Naive thymus-derived CD4-positive, alpha-beta T cell (primary cell): ENCODE data around the gene GPX3. TPM values are rescaled to one million over a fixed set of nuclear protein-coding genes. Genes with fewer than 3 reads are reported as not detected.

Experiments used
- ATAC-seq: fragments of 150-1000 bp; cut with Tn5 transposase; 2 replicates; pipeline ENCODE4 v1.10.0; 2021; ENCODE audit warnings: mild to moderate bottlenecking, moderate library complexity
- CTCF ChIA-PET: fragments of 350-600 bp; sonication (Branson Sonifier 250); formaldehyde crosslinking; loops from one replicate; lab custom pipeline; 2021; ENCODE audit warnings: antibody characterized with exemption; lab: Charles Lee
- POLR2A ChIA-PET: fragments of 350-600 bp; sonication (Branson Sonifier 250); formaldehyde crosslinking; loops from one replicate; lab custom pipeline; 2021; ENCODE audit warnings: antibody characterized with exemption, inconsistent platforms; lab: Charles Lee
- DNase-seq, 9 donors: peaks; one replicate each; pipeline versions ENCODE4 v3.0.0 to v3.0.0-alpha.2; 2020 to 2022; ENCODE audit warnings: mixed read lengths in 1 of 9
- H3K27ac ChIP-seq: one replicate; pipeline ENCODE4 v1.7.0; 2013; ENCODE audit warnings: mild to moderate bottlenecking, low read depth, low read length, moderate library complexity
- H3K27me3 ChIP-seq, 2 donors: one replicate each; pipeline ENCODE4 v1.7.0; 2013; ENCODE audit warnings: low read length in 2 of 2, mild to moderate bottlenecking in 2 of 2, moderate library complexity in 2 of 2; ENCODE audit not compliant: control insufficient read depth in 2 of 2, insufficient read depth in 2 of 2
- H3K36me3 ChIP-seq, 3 experiments: 1 replicate in 2 of 3; 2 replicates in 1 of 3; pipeline ENCODE4 v1.7.0; 2013; ENCODE audit warnings: low read length in 3 of 3, mild to moderate bottlenecking in 3 of 3, moderate library complexity in 1 of 3; ENCODE audit not compliant: insufficient read depth in 3 of 3, control insufficient read depth in 2 of 3
- H3K4me1 ChIP-seq, 2 donors: one replicate each; pipeline ENCODE4 v1.7.0; 2013; ENCODE audit warnings: low read length in 2 of 2, mild to moderate bottlenecking in 2 of 2, moderate library complexity in 1 of 2; ENCODE audit not compliant: control insufficient read depth in 2 of 2, insufficient read depth in 2 of 2
- H3K4me3 ChIP-seq: 2 replicates; pipeline ENCODE4 v1.7.0; 2013; ENCODE audit warnings: mild to moderate bottlenecking, low read length
- H3K9me3 ChIP-seq, 3 experiments: 1 replicate in 2 of 3; 2 replicates in 1 of 3; pipeline ENCODE4 v1.7.0; 2013; ENCODE audit warnings: low read length in 3 of 3; ENCODE audit not compliant: control insufficient read depth in 2 of 3
- H3K27ac Mint-ChIP-seq, 9 donors: one replicate each; pipeline ENCODE4 v1.8.0; 2020 to 2022; ENCODE audit warnings: mixed read lengths in 9 of 9, mild to moderate bottlenecking in 8 of 9, moderate library complexity in 5 of 9, inconsistent platforms in 2 of 9
- H3K27me3 Mint-ChIP-seq, 5 donors: one replicate each; pipeline ENCODE4 v1.8.0; 2021 to 2022; ENCODE audit warnings: mixed read lengths in 5 of 5, mild to moderate bottlenecking in 1 of 5
- H3K36me3 Mint-ChIP-seq, 5 donors: one replicate each; pipeline ENCODE4 v1.8.0; 2020 to 2022; ENCODE audit warnings: mixed read lengths in 5 of 5, mild to moderate bottlenecking in 3 of 5, inconsistent platforms in 1 of 5
- H3K4me1 Mint-ChIP-seq, 7 donors: one replicate each; pipeline ENCODE4 v1.8.0; 2020 to 2022; ENCODE audit warnings: mixed read lengths in 7 of 7, mild to moderate bottlenecking in 3 of 7, inconsistent platforms in 1 of 7
- H3K4me3 Mint-ChIP-seq, 10 donors: one replicate each; pipeline ENCODE4 v1.8.0; 2020 to 2022; ENCODE audit warnings: mild to moderate bottlenecking in 10 of 10, mixed read lengths in 10 of 10, moderate library complexity in 6 of 10, inconsistent platforms in 2 of 10
- H3K9me3 Mint-ChIP-seq, 11 donors: one replicate each; pipeline ENCODE4 v1.8.0; 2020 to 2022; ENCODE audit warnings: mixed read lengths in 11 of 11, mild to moderate bottlenecking in 4 of 11, inconsistent platforms in 1 of 11, moderate library complexity in 1 of 11
- intact Hi-C, 2 donors: fragments of 100-400 bp; cut with micrococcal nuclease; formaldehyde crosslinking; loops; one replicate each; pipeline ENCODE4 v1.15.1; 2023
- polyA plus RNA-seq, 2 donors: library from polyadenylated mRNA; unstranded; fragments of 300-500 nt; fragmentation: Illumina TruSeq; gene quantifications; one replicate each; pipeline ENCODE4 v1.2.3, GENCODE V29; 2021
- total RNA-seq, 6 experiments: library from RNA in 5 of 6; stranded (reverse) in 5 of 6; gene quantifications; 1 replicate in 5 of 6; 2 replicates in 1 of 6; pipeline ENCODE4 v1.2.3 and lab custom pipeline; 2021 to 2026

The GPX3 gene
- total and polyA plus RNA-seq, 7 experiments from 2014 or later, result 0.98 to 1.2 (median 1.1) TPM; not detected in 4

GRCh38 chr5:150993826-150994412, 26.5 kb upstream of the GPX3 start:
- H3K36me3 ChIP-seq, result no peaks in the 10 kb centered on the region
- Mint-ChIP-seq H3K36me3 (peaks cover 4 to 18% (median 9%) of the 10 kb centered on the region in 5 donors), H3K27me3 (peaks cover 0 to 6% (median 0%) of the 10 kb centered on the region in 5 donors), H3K4me1 (no peaks in the 10 kb centered on the region), H3K27ac (no peak overlapping the region), H3K4me3 (no peak overlapping the region), H3K9me3 (peaks cover 2 to 43% (median 11%) of the 10 kb centered on the region in 11 donors)
- CTCF ChIA-PET, result no interaction called here
- no peak overlapping the region for H3K4me3 ChIP-seq
- H3K9me3 ChIP-seq, result no peaks in the 10 kb centered on the region
- DNase-seq (no peak), ATAC-seq (no peak)
- H3K27ac ChIP-seq, result no peak overlapping the region
- H3K4me1 ChIP-seq, result no peaks in the 10 kb centered on the region
- POLR2A ChIA-PET, result no interaction called here
- H3K27me3 ChIP-seq, result no peaks in the 10 kb centered on the region
- intact Hi-C loops, result no loop called here

- Mint-ChIP-seq H3K4me3 (no peak overlapping the region), H3K27ac (no peak overlapping the region), H3K36me3 (peaks cover 0 to 3% (median 0%) of the 10 kb centered on the region in 5 donors), H3K27me3 (peaks cover 0 to 12% (median 4%) of the 10 kb centered on the region in 5 donors), H3K4me1 (peaks cover 0 to 4% (median 0%) of the 10 kb centered on the region in 7 donors), H3K9me3 (peaks cover 0 to 9% (median 0%) of the 10 kb centered on the region in 11 donors)
- Histone ChIP-seq H3K27ac (no peak overlapping the region), H3K4me3 (no peak overlapping the region), H3K27me3 (no peaks in the 10 kb centered on the region), H3K36me3 (no peaks in the 10 kb centered on the region), H3K9me3 (no peaks in the 10 kb centered on the region), H3K4me1 (no peaks in the 10 kb centered on the region)
- ChIA-PET CTCF (interaction anchor here (1.0 kb wide), 1 partner anchor 12 kb away, joined by 3 read pairs; no protein-coding TSS in a partner anchor), POLR2A (no interaction called here)
- ATAC-seq (no peak), DNase-seq (no peak)
- intact Hi-C loops, result no loop called here
These were observed 20.5 kb upstream of the GPX3 start for GRCh38 chr5:150999704-151000442.

GRCh38 chr5:151001436-151001835, 19.0 kb upstream of the GPX3 start:
- DNase-seq (no peak), ATAC-seq (no peak)
- no peak overlapping the region for H3K4me3 Mint-ChIP-seq
- no peaks in the 10 kb centered on the region for H3K27me3 ChIP-seq
- H3K4me1 ChIP-seq, result no peaks in the 10 kb centered on the region
- intact Hi-C loops, result no loop called here
- POLR2A ChIA-PET, result no interaction called here
- no peaks in the 10 kb centered on the region for H3K36me3 Mint-ChIP-seq
- H3K9me3 Mint-ChIP-seq, result no peaks in the 10 kb centered on the region
- H3K9me3 ChIP-seq, result no peaks in the 10 kb centered on the region
- CTCF ChIA-PET, result interaction anchor here (0.9 kb wide), 1 partner anchor 115 kb away, joined by 3 read pairs; no protein-coding TSS in a partner anchor
- H3K27me3 Mint-ChIP-seq, result peaks cover 0 to 12% (median 4%) of the 10 kb centered on the region in 5 donors
- H3K36me3 ChIP-seq, result no peaks in the 10 kb centered on the region
- no peak overlapping the region for H3K4me3 ChIP-seq
- H3K27ac Mint-ChIP-seq, result no peak overlapping the region
- H3K4me1 Mint-ChIP-seq, result peaks cover 0 to 4% (median 0%) of the 10 kb centered on the region in 7 donors
- H3K27ac ChIP-seq, result no peak overlapping the region

GRCh38 chr5:151002250-151002649, 18.1 kb upstream of the GPX3 start:
- Histone ChIP-seq H3K27ac (no peak overlapping the region), H3K9me3 (no peaks in the 10 kb centered on the region), H3K27me3 (no peaks in the 10 kb centered on the region), H3K4me3 (no peak overlapping the region), H3K4me1 (no peaks in the 10 kb centered on the region), H3K36me3 (no peaks in the 10 kb centered on the region)
- ChIA-PET POLR2A (no interaction called here), CTCF (interaction anchor here (0.6 to 0.9 kb wide), 4 partner anchors 112 to 500 kb away, joined by 3 read pairs; no protein-coding TSS in a partner anchor)
- H3K9me3 Mint-ChIP-seq, result no peaks in the 10 kb centered on the region
- peaks cover 0 to 11% (median 4%) of the 10 kb centered on the region in 5 donors for H3K27me3 Mint-ChIP-seq
- no peak overlapping the region for H3K27ac Mint-ChIP-seq
- no peak for DNase-seq
- ATAC-seq, result no peak
- intact Hi-C loops, result loop anchor here in 1 of 2 donors (2.0 kb wide), 1 partner anchor 113 kb away; no protein-coding TSS in a partner anchor
- H3K4me3 Mint-ChIP-seq, result no peak overlapping the region
- no peaks in the 10 kb centered on the region for H3K36me3 Mint-ChIP-seq
- peaks cover 0 to 4% (median 0%) of the 10 kb centered on the region in 7 donors for H3K4me1 Mint-ChIP-seq

- Mint-ChIP-seq H3K9me3 (no peaks in the 10 kb centered on the region), H3K4me3 (no peak overlapping the region), H3K27ac (no peak overlapping the region), H3K27me3 (peaks cover 0 to 6% (median 4%) of the 10 kb centered on the region in 5 donors), H3K4me1 (peaks cover 0 to 4% (median 0%) of the 10 kb centered on the region in 7 donors), H3K36me3 (no peaks in the 10 kb centered on the region)
- Histone ChIP-seq H3K4me3 (no peak overlapping the region), H3K27me3 (no peaks in the 10 kb centered on the region), H3K36me3 (no peaks in the 10 kb centered on the region), H3K4me1 (no peaks in the 10 kb centered on the region), H3K9me3 (no peaks in the 10 kb centered on the region), H3K27ac (no peak overlapping the region)
- ChIA-PET CTCF (interaction anchor here (0.6 to 0.9 kb wide), 3 partner anchors 111 to 501 kb away, joined by 3 read pairs; no protein-coding TSS in a partner anchor), POLR2A (no interaction called here)
- ATAC-seq, result no peak
- intact Hi-C loops, result loop anchor here (1.0 to 2.0 kb wide), 2 partner anchors 112 kb away; no protein-coding TSS in a partner anchor
- no peak for DNase-seq
These were observed 17.5 kb upstream of the GPX3 start for GRCh38 chr5:151002681-151003502.

GRCh38 chr5:151003503-151003860, 16.9 kb upstream of the GPX3 start:
- ATAC-seq, result no peak
- CTCF ChIA-PET, result no interaction called here

More at GRCh38 chr5:151003503-151003860, 16.9 kb upstream of the GPX3 start:
- no peak for DNase-seq
- Mint-ChIP-seq H3K4me3 (no peak overlapping the region), H3K27ac (no peak overlapping the region), H3K36me3 (no peaks in the 10 kb centered on the region), H3K9me3 (no peaks in the 10 kb centered on the region), H3K4me1 (peaks cover 0 to 4% (median 0%) of the 10 kb centered on the region in 7 donors), H3K27me3 (peaks cover 3 to 6% (median 4%) of the 10 kb centered on the region in 5 donors)
- POLR2A ChIA-PET, result no interaction called here
- H3K4me3 ChIP-seq, result no peak overlapping the region
- H3K9me3 ChIP-seq, result no peaks in the 10 kb centered on the region
- no peak overlapping the region for H3K27ac ChIP-seq
- H3K27me3 ChIP-seq, result no peaks in the 10 kb centered on the region
- H3K4me1 ChIP-seq, result no peaks in the 10 kb centered on the region
- intact Hi-C loops, result loop anchor here (1.0 to 2.0 kb wide), 2 partner anchors 111 to 112 kb away; no protein-coding TSS in a partner anchor
- H3K36me3 ChIP-seq, result no peaks in the 10 kb centered on the region
